ENCODE measurements around the gene OR2T11.
"Not testable (repeated sequence)": the region's sequence is repeated elsewhere in the genome, so short reads cannot be mapped to it uniquely, and the experiment has no call there.

The OR2T11 gene

GRCh38 chr1:248618119-248618518 is 16.8 kb downstream of the OR2T11 start:
- no peak for DNase-seq

- no peak for DNase-seq
These were observed 21.1 kb downstream of the OR2T11 start for GRCh38 chr1:248613742-248614141.

- DNase-seq = no peak
These were observed 22.9 kb downstream of the OR2T11 start for GRCh38 chr1:248611883-248612414.

GRCh38 chr1:248610301-248610700 is 24.6 kb downstream of the OR2T11 start:
- no peak for DNase-seq

GRCh38 chr1:248599396-248599795 is 35.5 kb downstream of the OR2T11 start:
- DNase-seq = no peak

GRCh38 chr1:248597589-248597988 is 37.3 kb downstream of the OR2T11 start, which contains the start of gene OR2T10:
TSS of gene OR2T10 (minus strand) at chr1:248597700. CDS start at chr1:248593768, 3,932 bp downstream.
- no peak for DNase-seq

- no peak for DNase-seq
These were observed 38.3 kb downstream of the OR2T11 start for GRCh38 chr1:248596615-248597014.

- no peak for DNase-seq
These were observed 41.7 kb downstream of the OR2T11 start for GRCh38 chr1:248593226-248593625.

GRCh38 chr1:248592655-248593054 is 42.2 kb downstream of the OR2T11 start:
- no peak for DNase-seq

GRCh38 chr1:248590055-248590454 is 44.8 kb downstream of the OR2T11 start:
- DNase-seq = no peak

GRCh38 chr1:248589334-248589733 is 45.6 kb downstream of the OR2T11 start:
- no peak for DNase-seq

- DNase-seq = no peak
These were observed 49.6 kb downstream of the OR2T11 start for GRCh38 chr1:248585266-248585665.

- no peak for DNase-seq
These were observed 58.5 kb downstream of the OR2T11 start for GRCh38 chr1:248576260-248576980.

- DNase-seq = not testable (repeated sequence)
These were observed 60.2 kb downstream of the OR2T11 start, which contains the start of gene OR2T34 for GRCh38 chr1:248574657-248575056. TSS of gene OR2T34 (minus strand) at chr1:248574757. CDS start at chr1:248574757, 0 bp downstream.

- DNase-seq = not testable (repeated sequence)
These were observed 61.0 kb downstream of the OR2T11 start for GRCh38 chr1:248573856-248574255.
